HepG2 (cell line): ENCODE data around the gene MX2. TPM values are rescaled to one million over a fixed set of nuclear protein-coding genes. Genes with fewer than 3 reads are reported as not detected.
A peak's percentile ranks its signal among the peaks of the same experiment; 100 is the strongest.

Experiments used
- ETV6 ChIP-seq: sonication (generic); formaldehyde crosslinking; conservative IDR thresholded peaks from 2 replicates; pipeline ENCODE4 v1.4.0; 2020; ENCODE audit warnings: missing genetic modification reagents
- GATAD2A ChIP-seq: IDR thresholded peaks from 2 replicates; pipeline ENCODE4 v1.6.1; 2016
- GPN1 ChIP-seq: sonication (generic); formaldehyde crosslinking; IDR thresholded peaks from 2 replicates; pipeline ENCODE4 v1.5.1; 2020; ENCODE audit warnings: missing genetic modification reagents, borderline replicate concordance
- HNF4A ChIP-seq: sonication (generic); formaldehyde crosslinking; IDR thresholded peaks from 2 replicates; pipeline ENCODE4 v1.4.0; 2020; ENCODE audit warnings: missing genetic modification reagents
- MEF2D ChIP-seq: sonication (generic); formaldehyde crosslinking; IDR thresholded peaks from 2 replicates; pipeline ENCODE4 v1.5.1; 2020; ENCODE audit warnings: mild to moderate bottlenecking, missing genetic modification reagents
- MXI1 ChIP-seq: IDR thresholded peaks from 3 replicates; pipeline ENCODE4 v1.6.1; 2012; ENCODE audit warnings: low read depth, low read length, inconsistent platforms, borderline replicate concordance
- PHB2 ChIP-seq: fragments of 450-650 bp; IDR thresholded peaks from 2 replicates; pipeline ENCODE4 v1.6.1; 2018; ENCODE audit not compliant: partially characterized antibody
- PITX1 ChIP-seq: sonication (generic); formaldehyde crosslinking; IDR thresholded peaks from 2 replicates; pipeline ENCODE4 v1.5.1; 2020; ENCODE audit warnings: mild to moderate bottlenecking, missing genetic modification reagents
- SRSF9 ChIP-seq: fragments of 200-400 bp; formaldehyde crosslinking; IDR thresholded peaks from 2 replicates; pipeline ENCODE4 v1.6.1; 2018; ENCODE audit warnings: borderline replicate concordance, mild to moderate bottlenecking, low read depth, low read length; ENCODE audit not compliant: insufficient read depth, poor library complexity, severe bottlenecking
- STAT5B ChIP-seq: sonication (generic); formaldehyde crosslinking; IDR thresholded peaks from 2 replicates; pipeline ENCODE4 v1.4.0; 2020; ENCODE audit warnings: missing genetic modification reagents
- TBP ChIP-seq: sonication (generic); formaldehyde crosslinking; IDR thresholded peaks from 2 replicates; pipeline ENCODE4 v1.5.0; 2020; ENCODE audit warnings: missing genetic modification reagents
- TGIF2 ChIP-seq: IDR thresholded peaks from 2 replicates; pipeline ENCODE4 v1.6.1; 2016; ENCODE audit warnings: control low read depth, missing compliant biosample characterization
- XBP1 ChIP-seq: sonication (generic); formaldehyde crosslinking; IDR thresholded peaks from 2 replicates; pipeline ENCODE4 v1.5.0; 2020; ENCODE audit warnings: missing genetic modification reagents
- ZFY ChIP-seq: sonication (generic); formaldehyde crosslinking; IDR thresholded peaks from 2 replicates; pipeline ENCODE4 v1.4.0; 2020; ENCODE audit warnings: missing genetic modification reagents
- ZMAT3 ChIP-seq: sonication (generic); formaldehyde crosslinking; conservative IDR thresholded peaks from 2 replicates; pipeline ENCODE4 v1.7.0; 2021; ENCODE audit warnings: missing genetic modification reagents
- ZNF143 ChIP-seq: sonication (generic); formaldehyde crosslinking; IDR thresholded peaks from 2 replicates; pipeline ENCODE4 v1.4.0; 2020; ENCODE audit warnings: missing genetic modification reagents
- ZNF207 ChIP-seq: fragments of 450-650 bp; IDR thresholded peaks from 2 replicates; pipeline ENCODE4 v1.6.1; 2016; ENCODE audit warnings: antibody characterized with exemption, borderline replicate concordance
- ZNF224 ChIP-seq: sonication (generic); formaldehyde crosslinking; IDR thresholded peaks from 2 replicates; pipeline ENCODE4 v1.5.0; 2020; ENCODE audit warnings: mild to moderate bottlenecking, missing genetic modification reagents
- ZNF607 ChIP-seq: sonication (generic); formaldehyde crosslinking; IDR thresholded peaks from 2 replicates; pipeline ENCODE4 v1.5.1; 2020; ENCODE audit warnings: missing genetic modification reagents, mild to moderate bottlenecking, borderline replicate concordance
- polyA plus RNA-seq, 8 experiments: library from polyadenylated mRNA; depleted of rRNA in 3 of 8; stranded (reverse) in 7 of 8; unstranded in 1 of 8; fragments of >200 nt; fragmentation: Illumina TruSeq in 4 of 8; extraction: Trizol in 4 of 8; gene quantifications; 2 replicates each; pipeline versions ENCODE4 v1.2.1 to v1.2.3, GENCODE V29; 2011 to 2016; ENCODE audit warnings: low read depth in 4 of 8, missing spikeins in 1 of 8, mixed read lengths in 1 of 8; ENCODE audit not compliant: insufficient read depth in 1 of 8
- total RNA-seq, 5 experiments: library from RNA; depleted of rRNA; stranded (reverse); fragments of >200 nt; fragmentation: Illumina TruSeq; extraction: Trizol; gene quantifications; 2 replicates each; pipeline ENCODE4 v1.2.3, GENCODE V29; 2016; ENCODE audit warnings: low read depth in 1 of 5
- TF ChIP-seq, protein P1 (sequence below): sonication (generic); formaldehyde crosslinking; IDR thresholded peaks from 2 replicates; pipeline ENCODE4 v1.5.1; 2020; ENCODE audit warnings: mild to moderate bottlenecking, missing genetic modification reagents, moderate library complexity
- TF ChIP-seq, protein P2 (sequence below): sonication (generic); formaldehyde crosslinking; conservative IDR thresholded peaks from 2 replicates; pipeline ENCODE4 v1.4.0; 2020; ENCODE audit warnings: missing genetic modification reagents
- TF ChIP-seq, protein P3 (sequence below): sonication (generic); formaldehyde crosslinking; IDR thresholded peaks from 2 replicates; pipeline ENCODE4 v1.9.0; 2022; ENCODE audit warnings: low read depth, missing genetic modification reagents

The MX2 gene
- total and polyA plus RNA-seq, 2 of the 13 experiments (the other 11 are each of a cell fraction or from before 2014, with no cell fraction given): 24.0 to 35.7 TPM

DNA sequence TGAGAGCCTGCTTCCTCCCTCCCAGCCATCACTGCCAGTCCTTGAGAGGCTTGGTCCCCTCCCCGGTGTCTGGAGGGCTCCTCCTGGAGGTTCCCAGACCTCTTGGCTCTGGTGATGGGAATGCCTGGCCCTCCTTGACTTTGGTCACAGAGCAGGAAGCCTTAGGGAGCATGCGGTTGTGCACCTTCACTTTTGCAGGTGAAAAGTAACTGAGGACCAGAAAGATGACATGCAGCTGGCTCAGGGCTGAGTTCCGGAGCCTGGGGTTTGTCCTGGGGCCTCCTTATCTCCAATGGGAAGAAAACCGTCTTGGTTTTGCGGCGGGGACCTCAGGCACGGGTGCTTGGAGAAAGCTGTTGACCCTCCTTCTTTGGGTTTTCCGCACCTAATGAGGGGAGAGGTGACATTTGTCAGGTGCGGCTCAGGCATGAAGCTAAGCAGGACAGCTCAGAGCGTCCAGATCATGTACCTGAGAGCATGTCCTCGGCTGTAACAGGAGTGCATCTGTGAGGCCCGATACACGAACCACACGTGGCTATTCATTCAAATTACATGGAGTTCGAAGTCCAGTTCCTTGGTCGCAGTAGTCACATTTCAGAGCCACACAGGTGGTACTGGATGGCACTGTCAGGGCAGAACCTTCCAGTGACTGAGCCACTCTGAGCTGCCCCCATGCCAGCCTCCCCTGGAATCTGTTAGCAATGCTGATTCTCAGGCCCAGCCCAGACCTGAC is 608 bp upstream of the MX2 start (continued):
- TF ChIP-seq ZNF207: no peak
- TF ChIP-seq TGIF2 (CRISPR knock-in tag): no peak
- no peak for TF ChIP-seq STAT5B
- TF ChIP-seq TBP (CRISPR knock-in tag): no peak
- peak; percentile 19; the same call in 1 of the 3 replicates for TF ChIP-seq MXI1
- no peak for TF ChIP-seq GPN1 (CRISPR knock-in tag)
- TF ChIP-seq, protein P1, sequence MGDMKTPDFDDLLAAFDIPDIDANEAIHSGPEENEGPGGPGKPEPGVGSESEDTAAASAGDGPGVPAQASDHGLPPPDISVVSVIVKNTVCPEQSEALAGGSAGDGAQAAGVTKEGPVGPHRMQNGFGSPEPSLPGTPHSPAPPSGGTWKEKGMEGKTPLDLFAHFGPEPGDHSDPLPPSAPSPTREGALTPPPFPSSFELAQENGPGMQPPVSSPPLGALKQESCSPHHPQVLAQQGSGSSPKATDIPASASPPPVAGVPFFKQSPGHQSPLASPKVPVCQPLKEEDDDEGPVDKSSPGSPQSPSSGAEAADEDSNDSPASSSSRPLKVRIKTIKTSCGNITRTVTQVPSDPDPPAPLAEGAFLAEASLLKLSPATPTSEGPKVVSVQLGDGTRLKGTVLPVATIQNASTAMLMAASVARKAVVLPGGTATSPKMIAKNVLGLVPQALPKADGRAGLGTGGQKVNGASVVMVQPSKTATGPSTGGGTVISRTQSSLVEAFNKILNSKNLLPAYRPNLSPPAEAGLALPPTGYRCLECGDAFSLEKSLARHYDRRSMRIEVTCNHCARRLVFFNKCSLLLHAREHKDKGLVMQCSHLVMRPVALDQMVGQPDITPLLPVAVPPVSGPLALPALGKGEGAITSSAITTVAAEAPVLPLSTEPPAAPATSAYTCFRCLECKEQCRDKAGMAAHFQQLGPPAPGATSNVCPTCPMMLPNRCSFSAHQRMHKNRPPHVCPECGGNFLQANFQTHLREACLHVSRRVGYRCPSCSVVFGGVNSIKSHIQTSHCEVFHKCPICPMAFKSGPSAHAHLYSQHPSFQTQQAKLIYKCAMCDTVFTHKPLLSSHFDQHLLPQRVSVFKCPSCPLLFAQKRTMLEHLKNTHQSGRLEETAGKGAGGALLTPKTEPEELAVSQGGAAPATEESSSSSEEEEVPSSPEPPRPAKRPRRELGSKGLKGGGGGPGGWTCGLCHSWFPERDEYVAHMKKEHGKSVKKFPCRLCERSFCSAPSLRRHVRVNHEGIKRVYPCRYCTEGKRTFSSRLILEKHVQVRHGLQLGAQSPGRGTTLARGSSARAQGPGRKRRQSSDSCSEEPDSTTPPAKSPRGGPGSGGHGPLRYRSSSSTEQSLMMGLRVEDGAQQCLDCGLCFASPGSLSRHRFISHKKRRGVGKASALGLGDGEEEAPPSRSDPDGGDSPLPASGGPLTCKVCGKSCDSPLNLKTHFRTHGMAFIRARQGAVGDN (CRISPR knock-in tag): peak; percentile 58; the same call in 1 of the 2 replicates
- no peak for TF ChIP-seq PITX1 (CRISPR knock-in tag)
- no peak for TF ChIP-seq SRSF9
- TF ChIP-seq PHB2: no peak
- TF ChIP-seq ZNF143: no peak
- TF ChIP-seq ETV6: no peak
- TF ChIP-seq, protein P2, sequence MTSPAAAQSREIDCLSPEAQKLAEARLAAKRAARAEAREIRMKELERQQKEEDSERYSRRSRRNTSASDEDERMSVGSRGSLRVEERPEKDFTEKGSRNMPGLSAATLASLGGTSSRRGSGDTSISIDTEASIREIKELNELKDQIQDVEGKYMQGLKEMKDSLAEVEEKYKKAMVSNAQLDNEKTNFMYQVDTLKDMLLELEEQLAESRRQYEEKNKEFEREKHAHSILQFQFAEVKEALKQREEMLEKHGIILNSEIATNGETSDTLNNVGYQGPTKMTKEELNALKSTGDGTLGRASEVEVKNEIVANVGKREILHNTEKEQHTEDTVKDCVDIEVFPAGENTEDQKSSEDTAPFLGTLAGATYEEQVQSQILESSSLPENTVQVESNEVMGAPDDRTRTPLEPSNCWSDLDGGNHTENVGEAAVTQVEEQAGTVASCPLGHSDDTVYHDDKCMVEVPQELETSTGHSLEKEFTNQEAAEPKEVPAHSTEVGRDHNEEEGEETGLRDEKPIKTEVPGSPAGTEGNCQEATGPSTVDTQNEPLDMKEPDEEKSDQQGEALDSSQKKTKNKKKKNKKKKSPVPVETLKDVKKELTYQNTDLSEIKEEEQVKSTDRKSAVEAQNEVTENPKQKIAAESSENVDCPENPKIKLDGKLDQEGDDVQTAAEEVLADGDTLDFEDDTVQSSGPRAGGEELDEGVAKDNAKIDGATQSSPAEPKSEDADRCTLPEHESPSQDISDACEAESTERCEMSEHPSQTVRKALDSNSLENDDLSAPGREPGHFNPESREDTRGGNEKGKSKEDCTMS (CRISPR knock-in tag): no peak
- TF ChIP-seq, protein P3, sequence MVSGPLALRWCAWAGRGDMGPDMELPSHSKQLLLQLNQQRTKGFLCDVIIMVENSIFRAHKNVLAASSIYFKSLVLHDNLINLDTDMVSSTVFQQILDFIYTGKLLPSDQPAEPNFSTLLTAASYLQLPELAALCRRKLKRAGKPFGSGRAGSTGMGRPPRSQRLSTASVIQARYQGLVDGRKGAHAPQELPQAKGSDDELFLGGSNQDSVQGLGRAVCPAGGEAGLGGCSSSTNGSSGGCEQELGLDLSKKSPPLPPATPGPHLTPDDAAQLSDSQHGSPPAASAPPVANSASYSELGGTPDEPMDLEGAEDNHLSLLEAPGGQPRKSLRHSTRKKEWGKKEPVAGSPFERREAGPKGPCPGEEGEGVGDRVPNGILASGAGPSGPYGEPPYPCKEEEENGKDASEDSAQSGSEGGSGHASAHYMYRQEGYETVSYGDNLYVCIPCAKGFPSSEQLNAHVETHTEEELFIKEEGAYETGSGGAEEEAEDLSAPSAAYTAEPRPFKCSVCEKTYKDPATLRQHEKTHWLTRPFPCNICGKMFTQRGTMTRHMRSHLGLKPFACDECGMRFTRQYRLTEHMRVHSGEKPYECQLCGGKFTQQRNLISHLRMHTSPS (CRISPR knock-in tag): peak; percentile 57; the same call in 1 of the 2 replicates
- TF ChIP-seq ZMAT3: no peak
- TF ChIP-seq HNF4A (CRISPR knock-in tag): peak; percentile 69
- no peak for TF ChIP-seq XBP1 (CRISPR knock-in tag)
- 0 out of 2 replicates have a peak, but pooled peaks have one; percentile 26 for TF ChIP-seq ZFY (CRISPR knock-in tag)
- TF ChIP-seq ZNF607: no peak
- TF ChIP-seq MEF2D (CRISPR knock-in tag): no peak
- no peak for TF ChIP-seq ZNF224 (CRISPR knock-in tag)
- TF ChIP-seq GATAD2A (CRISPR knock-in tag): peak; percentile 41; the same call in 1 of the 2 replicates
